Stimulated activated CD4-positive, alpha-beta T cell treated with anti-CD3 and anti-CD28 coated beads, Interleukin-1b, Interleukin-23, amount 100 ng/mL, for 24 hours (primary cell): ENCODE data around the gene BCL2L13.
A peak's percentile ranks its signal among the peaks of the same experiment; 100 is the strongest.
"Not testable (repeated sequence)": the region's sequence is repeated elsewhere in the genome, so short reads cannot be mapped to it uniquely, and the experiment has no call there.

Source experiments
- DNase-seq, 4 experiments: peaks; one replicate each; pipeline ENCODE4 v3.0.0-alpha.2; 2020; ENCODE audit warnings: low read depth in 4 of 4, low spot score in 1 of 4

The BCL2L13 gene

DNA sequence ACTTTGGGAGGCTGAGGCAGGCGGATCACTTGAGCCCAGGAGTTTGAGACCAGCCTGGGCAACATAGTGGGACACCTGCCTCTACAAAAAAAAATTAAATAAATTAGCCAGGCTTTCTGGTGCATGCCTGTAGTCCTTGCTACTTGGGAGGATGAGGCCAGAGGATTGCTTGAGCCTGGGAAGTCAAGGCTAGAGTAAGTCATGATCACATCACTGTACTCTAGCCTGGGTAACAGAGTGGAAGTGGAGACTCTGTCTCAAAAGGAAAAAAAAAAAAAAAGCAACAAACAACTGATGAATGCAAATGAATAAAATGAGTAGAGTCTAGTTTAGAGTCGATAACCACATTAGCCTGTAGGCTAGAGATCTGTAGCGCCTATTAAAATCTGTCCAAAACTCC lies 3.9 kb upstream of the BCL2L13 start:
- DNase-seq, result no peak

DNA sequence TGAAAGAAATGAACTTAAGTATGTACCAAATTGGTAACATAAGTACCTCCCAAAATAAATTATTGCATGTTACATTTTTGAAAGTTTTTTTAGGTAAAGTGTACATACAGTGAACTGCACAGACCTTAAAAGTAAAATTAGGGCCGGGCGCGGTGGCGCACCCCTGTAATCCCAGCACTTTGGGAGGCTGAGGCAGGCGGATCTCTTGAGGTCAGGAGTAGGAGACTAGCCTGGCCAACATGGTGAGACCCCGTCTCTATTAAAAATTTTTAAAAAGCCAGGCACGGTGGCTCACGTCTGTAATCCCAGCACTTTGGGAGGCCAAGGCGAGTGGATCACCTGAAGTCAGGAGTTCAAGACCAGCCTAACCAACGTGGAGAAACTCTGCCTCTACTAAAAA lies 1.7 kb upstream of the BCL2L13 start:
- DNase-seq, result not testable (repeated sequence)

DNA sequence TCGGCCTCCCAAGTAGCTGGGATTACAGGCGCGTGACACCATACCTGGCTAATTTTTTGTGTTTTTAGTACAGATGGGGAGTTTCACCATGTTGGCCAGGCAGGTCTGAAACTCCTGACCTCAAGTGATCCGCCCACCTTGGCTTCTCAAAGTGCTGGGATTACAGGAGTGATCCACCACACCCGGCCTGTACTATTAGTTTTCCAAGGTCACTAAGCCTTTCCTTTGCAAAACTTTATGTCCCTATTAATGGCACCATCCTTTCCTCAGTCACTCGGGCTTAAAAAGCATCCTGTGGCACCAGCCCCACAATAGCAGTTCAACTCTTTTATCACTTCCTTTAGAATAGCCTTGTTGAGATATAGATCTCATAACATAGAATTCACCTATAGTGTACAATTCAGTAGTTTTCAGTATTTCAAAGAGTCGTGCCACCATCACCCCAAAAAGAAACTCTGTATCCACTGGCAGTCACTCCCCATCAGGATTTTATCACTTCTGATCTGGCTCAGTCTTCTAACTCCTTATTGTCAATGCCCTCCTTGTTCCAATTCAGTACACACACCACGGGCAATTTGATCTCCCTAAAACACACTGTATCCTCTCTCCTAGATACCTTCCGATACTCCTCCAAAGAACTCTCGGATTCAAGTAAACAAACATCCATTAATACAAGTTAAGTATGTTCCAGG lies 921 bp upstream of the BCL2L13 start:
- no peak for DNase-seq

DNA sequence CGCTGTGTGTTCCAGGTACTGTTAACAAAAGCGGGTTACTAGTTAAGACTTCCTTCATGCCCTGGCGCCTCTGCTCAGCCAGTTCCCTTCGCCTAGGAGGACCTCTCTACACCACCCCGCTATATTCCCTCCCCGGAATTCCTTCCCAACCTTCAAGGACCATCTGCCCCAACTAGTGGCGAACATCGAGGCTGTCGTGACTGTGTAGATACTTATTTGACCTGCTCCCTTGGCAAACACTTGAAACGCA lies 450 bp upstream of the BCL2L13 start:
- peak in 1 of 4 experiments; percentile 4 for DNase-seq

DNA sequence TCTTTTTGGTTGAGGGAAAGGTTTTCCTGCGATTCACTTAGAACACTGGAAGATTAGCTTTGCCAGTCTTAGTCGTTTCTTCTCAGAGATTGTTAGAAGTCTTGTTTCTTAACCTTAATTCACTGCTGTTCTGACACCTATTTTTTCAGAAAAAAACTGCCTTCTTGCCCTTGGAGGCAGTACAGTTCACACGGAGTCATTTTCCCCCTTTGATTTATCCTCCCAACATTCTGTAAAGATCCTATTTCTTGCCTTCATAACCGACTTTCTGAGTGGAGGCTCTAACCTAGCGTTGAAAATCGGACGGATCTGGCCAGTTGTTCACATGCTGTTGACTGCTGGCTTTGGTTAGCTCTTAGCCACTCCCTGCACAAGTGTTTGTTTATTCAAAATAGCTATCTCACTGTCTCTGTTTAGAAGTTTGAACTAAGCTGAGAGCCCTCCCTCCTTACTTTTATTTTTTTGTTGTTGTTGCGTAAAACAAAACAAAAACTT lies 737 bp downstream of the BCL2L13 start:
- no peak for DNase-seq

DNA sequence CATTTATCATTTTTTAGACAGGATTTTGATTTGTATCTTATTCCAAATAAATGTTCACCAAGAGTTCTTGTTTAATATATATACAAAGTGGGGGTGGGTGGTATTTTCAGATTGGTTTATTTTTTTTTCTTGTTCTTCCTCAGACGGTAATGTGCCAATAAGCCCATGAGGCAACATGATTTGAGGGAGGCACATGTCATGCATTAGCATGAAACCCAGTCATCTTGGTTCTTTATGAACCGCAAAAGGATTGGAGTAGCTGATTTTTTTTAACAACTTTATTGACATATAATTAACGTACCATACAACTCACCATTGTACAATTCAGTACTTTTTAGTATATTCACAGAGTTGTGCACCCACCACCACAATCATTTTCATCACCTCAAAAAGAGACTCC lies 2.7 kb downstream of the BCL2L13 start:
- no peak for DNase-seq

DNA sequence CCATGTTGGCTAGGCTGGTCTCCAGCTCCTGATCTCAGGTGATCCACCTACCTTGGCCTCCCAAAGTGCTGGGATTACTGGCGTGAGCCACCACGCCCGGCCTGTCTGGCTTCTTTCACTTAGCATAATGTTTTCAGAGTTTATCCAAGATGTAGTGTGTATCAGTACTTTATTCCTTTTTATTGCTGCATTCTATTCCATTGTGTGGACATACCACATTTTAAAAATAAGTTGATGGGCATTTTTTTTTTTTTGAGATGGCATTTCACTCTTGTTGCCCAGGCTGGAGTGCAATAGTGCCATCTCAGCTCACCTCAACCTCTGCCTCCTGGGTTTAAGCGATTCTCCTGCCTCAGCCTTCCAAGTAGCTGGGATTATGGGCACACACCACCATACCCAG lies 3.8 kb downstream of the BCL2L13 start:
- DNase-seq, result not testable (repeated sequence)

DNA sequence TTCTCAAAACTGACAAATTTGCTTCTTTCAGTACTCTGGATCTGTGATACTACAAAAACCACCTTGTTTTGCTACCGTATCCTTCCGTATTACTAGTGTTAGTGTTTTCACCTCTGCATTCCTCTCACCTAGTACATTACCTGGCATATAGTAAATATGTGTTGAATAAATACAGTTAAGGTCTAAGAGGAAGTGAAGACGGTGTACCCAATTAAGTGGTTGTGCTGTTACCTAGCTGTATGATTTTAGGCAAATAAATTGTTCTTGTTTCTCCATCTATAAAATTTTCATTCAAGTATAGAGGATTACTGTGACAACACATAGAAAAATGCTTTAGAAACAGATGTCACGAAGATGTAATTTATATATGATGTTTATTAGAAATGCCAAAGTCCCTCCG lies 8.9 kb downstream of the BCL2L13 start:
- DNase-seq, result no peak

DNA sequence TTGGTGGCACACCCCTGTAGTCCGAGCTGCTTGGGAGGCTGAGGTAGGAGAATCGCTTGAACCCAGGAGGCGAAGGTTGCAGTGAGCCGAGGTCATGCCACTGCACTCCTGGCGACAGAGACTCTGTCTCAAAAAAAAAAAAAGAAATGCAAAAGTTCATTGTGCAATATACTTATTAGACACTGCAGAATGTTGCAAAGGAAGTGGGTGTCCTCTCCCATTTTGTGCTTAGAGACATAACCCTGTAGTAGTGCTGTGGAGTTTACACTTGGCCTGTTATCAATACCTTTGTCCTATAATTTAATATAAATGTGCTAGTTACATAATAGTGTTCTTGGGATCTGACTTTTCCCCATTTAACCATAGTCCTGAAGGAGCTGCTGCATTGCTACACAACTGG lies 9.4 kb downstream of the BCL2L13 start:
- DNase-seq, result no peak

DNA sequence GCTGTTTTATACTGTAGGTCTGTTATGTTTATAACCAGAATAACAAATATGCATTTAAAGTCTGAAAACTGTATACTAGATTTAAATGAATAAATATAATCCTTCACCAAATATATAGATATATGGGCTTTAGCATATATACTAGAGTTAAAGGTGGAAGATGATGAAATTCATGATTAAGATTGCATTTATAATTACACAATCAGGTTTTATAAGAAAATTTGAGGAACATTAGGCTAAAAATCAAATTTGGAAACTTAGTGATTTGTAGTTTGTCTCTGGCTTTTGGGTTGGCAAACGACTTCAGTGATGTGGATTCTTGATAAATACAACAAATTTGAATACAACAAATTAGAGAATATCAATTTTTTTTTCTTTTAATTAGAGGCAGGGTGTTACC lies 10.0 kb downstream of the BCL2L13 start:
- DNase-seq, result no peak

DNA sequence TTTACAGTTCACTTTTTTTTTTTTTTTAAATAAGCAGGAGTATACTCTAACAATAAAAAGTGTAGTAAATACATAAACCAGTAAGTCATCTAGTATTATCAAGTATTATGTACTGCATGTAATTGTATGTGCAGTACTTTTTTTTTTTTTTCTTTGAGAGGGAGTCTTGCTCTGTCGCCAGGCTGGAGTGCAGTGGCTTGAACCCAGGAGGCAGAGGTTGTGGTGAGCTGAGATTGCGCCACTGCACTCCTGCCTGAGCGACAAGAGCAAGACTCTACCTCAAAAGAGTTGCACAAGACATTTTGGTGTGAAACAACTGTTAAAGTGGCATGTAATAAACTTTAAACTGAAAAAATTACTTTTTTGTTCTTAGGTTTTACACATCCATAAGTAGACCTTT lies 16.7 kb downstream of the BCL2L13 start:
- no peak for DNase-seq

DNA sequence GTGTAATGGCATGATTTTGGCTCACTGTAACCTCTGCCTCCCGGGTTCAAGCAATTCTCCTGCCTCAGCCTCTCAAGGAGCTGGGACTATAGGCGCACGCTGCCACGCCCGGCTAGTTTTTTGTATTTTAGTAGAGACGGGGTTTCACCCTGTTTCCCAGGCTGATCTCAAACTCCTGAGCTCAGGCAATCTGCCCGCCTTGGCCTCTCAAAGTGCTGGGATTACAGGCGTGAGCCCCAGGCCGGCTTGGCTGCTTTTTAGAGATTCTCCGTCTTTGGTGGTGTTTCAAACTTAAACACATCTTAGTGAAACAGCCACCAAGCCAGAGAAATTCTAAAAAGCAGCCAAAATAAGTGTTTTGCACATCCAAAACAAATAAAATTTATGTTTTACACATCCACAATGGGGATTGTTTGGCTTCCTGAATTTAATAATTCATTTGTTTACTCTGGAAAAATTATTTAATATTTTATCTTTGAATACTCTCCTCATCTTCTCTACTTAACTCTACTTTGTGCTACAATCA lies 18.4 kb downstream of the BCL2L13 start:
- no peak for DNase-seq

DNA sequence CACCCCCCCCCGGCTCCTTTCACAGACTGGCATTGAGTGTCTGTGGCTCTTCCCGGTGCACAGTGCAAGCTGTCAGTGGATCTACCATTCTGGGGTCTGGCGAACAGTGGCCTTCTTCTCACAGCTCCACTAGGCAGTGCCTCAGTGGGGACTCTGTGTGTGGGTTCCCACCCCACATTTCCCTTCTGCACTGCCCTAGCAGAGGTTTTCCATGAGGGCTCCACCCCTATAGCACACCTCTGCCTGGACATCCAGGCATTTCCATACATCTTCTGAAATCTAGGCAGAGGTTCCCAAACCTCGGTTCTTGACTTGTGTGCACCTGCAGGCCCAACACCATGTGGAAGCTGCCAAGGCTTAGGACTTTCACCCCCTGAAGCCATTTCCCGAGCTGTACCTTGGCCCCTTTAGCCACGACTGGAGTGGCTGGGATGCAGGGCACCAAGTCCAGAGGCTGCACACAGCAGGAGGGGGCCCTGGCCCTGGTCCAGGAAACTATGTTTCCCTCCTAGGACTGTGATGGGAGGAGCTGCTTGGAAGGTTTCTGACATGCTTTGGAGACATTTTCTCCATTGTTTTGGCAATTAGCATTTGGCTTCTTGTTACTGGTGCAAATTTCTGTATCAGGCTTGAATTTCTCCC lies 26.0 kb downstream of the BCL2L13 start:
- DNase-seq, result no peak

DNA sequence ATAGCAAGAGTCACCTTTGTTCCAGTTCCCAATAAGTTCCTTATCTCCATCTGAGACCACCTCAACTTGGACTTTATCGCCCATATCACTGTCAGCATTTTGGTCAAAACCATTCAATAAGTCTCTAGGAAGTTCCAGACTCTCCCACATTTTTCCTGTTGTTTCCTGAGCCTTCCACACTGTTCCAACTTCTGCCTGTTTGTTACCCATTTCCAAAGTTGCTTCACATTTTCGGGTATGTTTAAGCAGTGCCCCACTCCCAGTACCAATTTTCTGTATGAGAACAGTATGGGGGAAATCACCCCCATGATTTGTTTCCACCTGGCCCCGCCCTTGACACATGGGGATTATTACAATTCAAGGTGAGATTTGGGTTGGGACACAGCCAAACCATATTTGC lies 26.7 kb downstream of the BCL2L13 start:
- no peak for DNase-seq

DNA sequence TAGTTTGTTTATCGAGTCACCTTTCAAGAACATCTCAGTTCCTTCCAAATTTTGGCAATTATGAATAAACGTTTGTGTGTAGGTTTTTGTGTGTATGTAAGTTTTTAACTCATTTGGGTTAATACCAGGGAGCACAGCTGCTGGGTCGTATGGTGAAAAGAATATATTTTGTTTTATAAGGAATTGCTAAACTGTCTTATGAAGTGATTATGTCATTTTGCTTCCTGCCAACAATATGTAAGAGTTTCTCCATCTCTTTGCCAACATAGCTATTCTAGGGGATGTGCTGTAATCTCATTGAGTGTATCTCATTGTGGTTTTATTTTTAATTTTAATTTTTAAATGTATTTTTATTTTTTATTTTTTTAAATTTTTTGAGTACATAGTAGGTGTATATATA lies 27.3 kb downstream of the BCL2L13 start:
- DNase-seq, result no peak

DNA sequence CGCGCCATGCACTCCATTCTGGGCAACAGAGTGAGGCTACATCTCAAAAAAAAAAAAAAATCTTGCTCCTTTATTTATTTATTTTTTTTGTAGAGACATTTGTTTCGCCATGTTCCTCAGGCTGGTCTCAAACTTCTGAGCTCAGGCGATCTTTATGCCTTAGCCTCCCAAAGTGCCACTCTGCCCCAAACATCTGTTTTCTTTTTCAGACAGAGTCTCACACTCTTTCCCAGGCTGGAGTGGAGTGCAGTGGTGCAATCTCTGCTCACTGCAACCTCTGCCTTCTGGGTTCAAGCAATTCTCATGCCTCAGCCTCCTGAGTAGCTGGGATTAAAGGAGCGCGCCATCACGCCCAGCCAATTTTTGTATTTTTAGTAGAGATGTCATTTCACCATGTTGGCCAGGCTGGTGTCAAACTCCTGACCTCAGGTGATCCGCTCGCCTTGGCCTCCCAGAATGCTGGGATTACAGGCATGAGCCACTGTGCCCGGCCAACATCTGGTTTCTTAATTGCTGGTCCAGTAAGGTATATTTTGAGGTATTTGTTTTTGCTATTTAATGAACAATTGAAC lies 33.0 kb downstream of the BCL2L13 start:
- DNase-seq, result not testable (repeated sequence)

DNA sequence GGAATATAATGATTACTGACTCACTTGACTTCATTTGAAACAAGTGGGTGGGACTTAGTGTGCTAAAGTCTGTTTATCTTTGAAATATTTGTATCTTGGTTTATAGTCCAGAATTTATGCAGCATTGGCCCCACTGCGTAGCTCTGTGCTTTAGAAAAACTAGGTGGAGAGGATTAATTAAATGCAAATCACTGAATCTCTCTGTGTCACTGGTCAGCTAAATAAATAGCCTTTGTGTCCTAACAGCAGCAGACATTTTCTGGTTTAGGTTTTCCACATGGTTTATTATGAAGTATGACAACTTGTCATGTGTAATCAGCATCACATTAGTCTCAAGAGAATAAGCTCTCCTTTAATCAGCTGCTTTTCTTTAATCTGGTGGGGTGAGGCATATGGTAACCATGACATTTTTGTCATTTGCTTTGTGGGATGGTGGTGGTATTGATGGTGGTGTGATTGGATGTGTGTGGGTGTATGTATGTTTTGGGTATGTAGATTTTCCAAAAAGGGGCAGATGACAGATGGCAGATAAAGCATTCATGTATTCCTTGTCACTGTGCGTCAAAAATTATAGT lies 33.9 kb downstream of the BCL2L13 start:
- DNase-seq, result no peak

DNA sequence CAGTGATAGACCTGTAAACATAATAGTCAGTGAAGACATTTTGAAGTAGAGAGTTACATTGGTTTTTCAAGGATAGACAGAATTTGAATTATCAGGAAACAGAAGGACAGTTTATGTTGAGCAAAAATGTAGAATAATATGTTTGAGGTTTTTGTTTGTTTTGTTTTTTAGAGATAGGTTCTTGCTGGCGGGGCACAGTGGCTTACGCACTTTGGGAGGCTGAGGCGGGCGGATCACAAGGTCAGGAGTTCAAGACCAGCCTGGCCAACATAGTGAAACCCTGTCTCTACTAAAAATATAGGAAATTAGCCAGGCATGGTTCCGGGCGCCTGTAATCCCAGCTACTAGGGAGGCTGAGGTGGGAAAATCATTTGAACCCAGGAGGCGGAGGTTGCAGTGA lies 35.6 kb downstream of the BCL2L13 start:
- no peak for DNase-seq

DNA sequence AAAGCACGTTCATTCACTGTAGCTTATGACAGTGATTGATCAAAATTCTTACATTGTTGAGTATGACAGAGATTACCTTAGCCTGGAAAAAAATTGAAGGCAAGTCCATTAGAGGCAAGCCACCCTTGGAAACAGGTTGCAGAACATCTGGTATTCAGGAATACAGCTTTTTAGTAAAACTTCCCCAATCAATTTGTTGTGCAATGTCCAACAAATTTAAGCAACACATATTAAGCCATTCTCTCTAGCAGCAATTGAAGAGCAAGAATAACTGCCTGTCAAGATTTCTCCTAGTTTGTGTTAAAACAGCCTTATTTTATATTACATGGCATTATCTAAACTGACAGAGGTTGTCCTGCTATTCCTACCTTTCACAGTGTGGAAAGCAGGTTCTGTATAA lies 37.0 kb downstream of the BCL2L13 start:
- no peak for DNase-seq

DNA sequence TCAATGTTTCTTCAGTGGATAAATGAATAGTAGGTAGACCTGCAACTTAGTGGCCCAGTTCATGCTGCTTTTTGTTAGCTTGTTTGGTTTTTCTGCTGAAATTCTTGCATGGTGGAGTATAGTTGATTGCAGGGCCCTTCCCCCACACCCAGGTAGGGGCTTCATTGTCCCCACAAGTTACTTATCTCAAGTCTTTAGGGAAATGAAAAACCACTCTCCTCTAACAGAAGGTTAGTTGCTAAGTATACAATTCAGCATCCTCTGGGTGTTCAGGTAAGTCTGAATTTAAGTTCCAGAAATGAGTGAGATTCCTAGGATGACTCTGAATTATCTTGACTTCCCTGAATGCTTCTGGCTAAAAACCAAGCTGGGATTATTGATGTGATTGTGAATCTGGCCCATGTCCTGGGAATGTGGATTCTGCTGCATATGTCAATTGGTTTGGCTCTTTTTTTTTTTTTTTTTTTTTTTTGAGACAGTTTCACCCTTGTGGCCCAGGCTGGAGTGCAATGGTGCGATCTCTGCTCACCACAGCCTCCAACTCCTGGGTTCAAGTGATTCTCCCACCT lies 40.3 kb downstream of the BCL2L13 start:
- no peak for DNase-seq

DNA sequence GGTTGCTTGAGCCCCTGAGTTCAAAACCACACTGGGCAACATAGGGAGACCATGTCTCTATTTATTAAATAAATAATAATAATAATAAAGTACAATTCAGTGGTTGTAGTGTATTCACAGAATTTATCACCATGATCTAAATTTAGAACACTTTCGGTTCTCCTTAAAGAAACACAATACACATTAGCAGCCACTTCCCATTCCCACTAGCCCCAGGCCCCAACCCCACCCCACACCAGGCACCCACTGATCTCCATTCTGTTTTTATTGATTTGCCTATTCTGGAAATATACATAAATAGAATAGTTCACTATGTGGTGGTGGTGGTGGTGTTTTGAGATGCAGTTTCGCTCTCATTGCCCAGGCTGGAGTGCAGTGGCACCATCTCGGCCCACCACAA lies 45.7 kb downstream of the BCL2L13 start:
- DNase-seq, result no peak

DNA sequence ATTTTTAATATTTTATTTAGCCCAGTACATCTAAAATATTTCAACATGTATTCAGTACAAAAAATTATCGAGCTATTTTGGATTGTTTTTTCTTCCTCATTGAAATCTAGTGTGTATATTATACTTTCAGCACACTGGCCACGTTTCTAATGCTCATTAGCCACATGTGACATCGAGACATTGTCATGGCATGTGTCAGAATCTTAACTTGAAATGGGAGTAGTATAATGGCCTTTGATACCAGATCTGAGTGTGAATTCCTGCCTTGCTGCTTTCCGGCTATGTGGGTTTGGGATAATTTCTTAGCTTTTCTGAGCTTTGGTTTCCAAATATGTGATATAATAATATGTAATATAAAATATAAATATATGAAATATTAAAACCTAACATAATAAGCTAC lies 54.3 kb downstream of the BCL2L13 start:
- no peak for DNase-seq
